OCI-LY3 (cell line): Measurements from ENCODE around the gene TTC7B.

ENCODE experiments used
- CTCF ChIP-seq: fragments of 200-600, 300-600 bp; sonication (generic); IDR thresholded peaks from 2 replicates; pipeline ENCODE4 v1.5.1; 2014; ENCODE audit warnings: antibody characterized with exemption, low read length, low read depth
- EZH2phosphoT487 ChIP-seq: fragments of 200-600 bp; shearing (Covaris generic); IDR thresholded peaks from 2 replicates; pipeline ENCODE4 v1.6.1; 2018; ENCODE audit warnings: antibody characterized with exemption, mixed run types, low read depth

- TF ChIP-seq CTCF: no peak
- no peak for TF ChIP-seq EZH2phosphoT487
Observed at GRCh38 chr14:90759370-90760077, 56.7 kb downstream of the TTC7B start.
